PFSK-1 (cell line): ENCODE data around the gene CAMK2N1.

Experiments used
- FOXP2 ChIP-seq: optimal IDR thresholded peaks from 2 replicates; pipeline ENCODE3; 2011; ENCODE audit warnings: borderline replicate concordance, control low read depth, inconsistent platforms; ENCODE audit not compliant: insufficient read depth; ENCODE audit errors: extremely low read length, extremely low read depth
- POLR2AphosphoS5 ChIP-seq: IDR thresholded peaks from 2 replicates; pipeline ENCODE4 v1.6.1; 2012; ENCODE audit warnings: low read depth, mild to moderate bottlenecking, control low read depth, low read length, moderate library complexity
- REST ChIP-seq, 2 experiments: IDR thresholded peaks; 2 replicates each; pipeline versions ENCODE4 v1.6.1 to v1.8.0; 2011 to 2012; ENCODE audit warnings: low read depth in 2 of 2, low read length in 2 of 2, control low read depth in 1 of 2, inconsistent platforms in 1 of 2, mild to moderate bottlenecking in 1 of 2, moderate library complexity in 1 of 2; ENCODE audit not compliant: insufficient read depth in 1 of 2
- SIN3A ChIP-seq: IDR thresholded peaks from 2 replicates; pipeline ENCODE4 v1.6.1; 2012; ENCODE audit warnings: mild to moderate bottlenecking, low read length, moderate library complexity, borderline replicate concordance; ENCODE audit not compliant: insufficient read depth
- TAF1 ChIP-seq: IDR thresholded peaks from 2 replicates; pipeline ENCODE4 v1.6.1; 2012; ENCODE audit warnings: low read length, control low read depth, borderline replicate concordance; ENCODE audit not compliant: insufficient read depth

Gene CAMK2N1

GRCh38 chr1:20508411-20508771 lies 22.4 kb upstream of the CAMK2N1 start:
- no peak for TF ChIP-seq SIN3A
- TF ChIP-seq REST (IDR thresholded peaks at IDR 0.05; ENCODE audit: insufficient read depth in 1 of 2, low read depth in 2 of 2, low read length in 2 of 2): no peak
- no peak for TF ChIP-seq TAF1
- TF ChIP-seq FOXP2: no peak
- no peak for TF ChIP-seq POLR2AphosphoS5

- peak; percentile 85 for TF ChIP-seq POLR2AphosphoS5
- TF ChIP-seq REST (IDR thresholded peaks at IDR 0.05; ENCODE audit: insufficient read depth in 1 of 2, low read depth in 2 of 2, low read length in 2 of 2): 0 out of 4 replicates have a peak, but pooled peaks have one; percentile 10 to 15
- peak; percentile 52 for TF ChIP-seq FOXP2
- TF ChIP-seq TAF1: no peak; the same call in 1 of the 2 replicates
- TF ChIP-seq SIN3A: peak; percentile 74; the same call in 1 of the 2 replicates
These were observed 21.8 kb upstream of the CAMK2N1 start, which contains the start of gene MUL1 for GRCh38 chr1:20507564-20508410. Gene MUL1 (minus strand): TSS chr1:20508151. CDS start chr1:20508024, 127 bp downstream.

DNA sequence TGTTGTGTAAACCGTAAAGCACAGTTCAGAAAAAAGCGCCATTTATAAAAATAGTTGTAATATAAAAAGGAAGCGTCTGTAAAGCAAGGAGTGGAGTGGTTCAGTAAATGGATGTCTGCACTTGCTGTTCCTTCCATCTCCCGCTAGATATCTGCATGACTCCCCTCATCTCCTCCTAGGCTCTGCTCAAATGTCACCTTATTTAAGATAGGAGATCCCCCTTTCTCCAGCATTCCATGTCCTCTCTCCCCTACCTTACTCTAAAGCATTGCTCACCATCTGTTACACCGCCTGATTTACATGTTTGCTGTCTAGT lies 21.2 kb upstream of the CAMK2N1 start:
- TF ChIP-seq REST (IDR thresholded peaks at IDR 0.05; ENCODE audit: insufficient read depth in 1 of 2, low read depth in 2 of 2, low read length in 2 of 2) (no peak), POLR2AphosphoS5 (no peak), FOXP2 (no peak), TAF1 (no peak), SIN3A (no peak)

DNA sequence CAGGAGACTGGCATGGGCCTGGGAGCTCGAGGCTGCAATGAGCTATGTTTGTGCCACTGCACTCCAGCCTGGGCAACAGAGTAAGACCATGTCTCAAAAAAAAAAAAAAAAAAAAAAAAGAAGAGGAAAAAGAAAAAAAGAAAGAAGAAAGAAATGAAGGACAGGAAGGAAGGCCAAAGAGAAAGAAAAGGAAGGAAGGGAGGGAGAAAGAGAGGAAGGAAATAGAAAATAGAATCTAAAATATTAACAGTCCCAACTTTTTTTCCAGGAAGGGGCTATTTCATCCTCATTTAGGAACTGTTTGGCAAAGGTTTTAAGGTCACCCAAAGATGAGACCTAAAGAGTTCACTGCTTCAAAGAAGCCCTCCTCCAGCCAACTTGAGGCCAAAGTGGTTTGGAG lies 19.5 kb upstream of the CAMK2N1 start:
- no peak for TF ChIP-seq SIN3A
- no peak for TF ChIP-seq FOXP2
- no peak for TF ChIP-seq REST (IDR thresholded peaks at IDR 0.05; ENCODE audit: insufficient read depth in 1 of 2, low read depth in 2 of 2, low read length in 2 of 2)
- no peak for TF ChIP-seq POLR2AphosphoS5
- TF ChIP-seq TAF1: no peak
